Immature natural killer cell (primary cell): ENCODE measurements around the gene PLK1. TPM values are rescaled to one million over a fixed set of nuclear protein-coding genes. Genes with fewer than 3 reads are reported as not detected.
"Not testable (repeated sequence)": the region's sequence is repeated elsewhere in the genome, so short reads cannot be mapped to it uniquely, and the experiment has no call there.

Experiments used
- DNase-seq, 3 donors: peaks; one replicate each; pipeline ENCODE4 v3.0.0; 2022; ENCODE audit warnings: mixed read lengths in 1 of 3
- H3K27ac Mint-ChIP-seq, 6 donors: one replicate each; pipeline ENCODE4 v1.8.0; 2020; ENCODE audit warnings: mixed read lengths in 6 of 6, mild to moderate bottlenecking in 5 of 6, inconsistent platforms in 4 of 6, moderate library complexity in 3 of 6
- H3K27me3 Mint-ChIP-seq, 3 donors: one replicate each; pipeline ENCODE4 v1.8.0; 2020 to 2021; ENCODE audit warnings: low read depth in 3 of 3, mild to moderate bottlenecking in 3 of 3, mixed read lengths in 3 of 3, moderate library complexity in 3 of 3, inconsistent platforms in 1 of 3
- H3K36me3 Mint-ChIP-seq, 3 donors: one replicate each; pipeline ENCODE4 v1.8.0; 2020; ENCODE audit warnings: mixed read lengths in 3 of 3, inconsistent platforms in 2 of 3, mild to moderate bottlenecking in 2 of 3
- H3K4me1 Mint-ChIP-seq, 2 donors: one replicate each; pipeline ENCODE4 v1.8.0; 2020; ENCODE audit warnings: inconsistent platforms in 2 of 2, mild to moderate bottlenecking in 2 of 2, mixed read lengths in 2 of 2, moderate library complexity in 1 of 2
- H3K4me3 Mint-ChIP-seq, 5 donors: one replicate each; pipeline ENCODE4 v1.8.0; 2020; ENCODE audit warnings: mild to moderate bottlenecking in 5 of 5, mixed read lengths in 5 of 5, inconsistent platforms in 3 of 5, moderate library complexity in 3 of 5
- H3K9me3 Mint-ChIP-seq, 6 donors: one replicate each; pipeline ENCODE4 v1.8.0; 2020; ENCODE audit warnings: mild to moderate bottlenecking in 6 of 6, mixed read lengths in 6 of 6, inconsistent platforms in 4 of 6, moderate library complexity in 3 of 6
- polyA plus RNA-seq, 3 donors: library from polyadenylated mRNA; unstranded; fragments of 300-500 nt; fragmentation: Illumina TruSeq; gene quantifications; one replicate each; pipeline ENCODE4 v1.2.3, GENCODE V29; 2021

The PLK1 gene
- polyA plus RNA-seq, 3 donors from 2014 or later, result 0.57 to 1.2 TPM; not detected in 1

- Mint-ChIP-seq H3K27me3 (peaks cover 6 to 20% (median 6%) of the 10 kb centered on the region in 3 donors), H3K36me3 (peaks cover 0 to 8% (median 6%) of the 10 kb centered on the region in 3 donors), H3K9me3 (peaks cover 0 to 8% (median 4%) of the 10 kb centered on the region in 6 donors), H3K4me3 (no peak overlapping the region), H3K27ac (no peak overlapping the region), H3K4me1 (no peaks in the 10 kb centered on the region)
- DNase-seq, result no peak
Observed at GRCh38 chr16:23704772-23705516, 26.3 kb downstream of the PLK1 start.

- peaks cover 0 to 8% (median 6%) of the 10 kb centered on the region in 3 donors for H3K36me3 Mint-ChIP-seq
- no peak overlapping the region for H3K4me3 Mint-ChIP-seq
- H3K27ac Mint-ChIP-seq, result no peak overlapping the region
- H3K4me1 Mint-ChIP-seq, result no peaks in the 10 kb centered on the region
- peaks cover 6 to 21% (median 10%) of the 10 kb centered on the region in 3 donors for H3K27me3 Mint-ChIP-seq
- H3K9me3 Mint-ChIP-seq, result peaks cover 0 to 12% (median 4%) of the 10 kb centered on the region in 6 donors
- no peak for DNase-seq
Observed at GRCh38 chr16:23705517-23705902, 26.8 kb downstream of the PLK1 start.

DNA sequence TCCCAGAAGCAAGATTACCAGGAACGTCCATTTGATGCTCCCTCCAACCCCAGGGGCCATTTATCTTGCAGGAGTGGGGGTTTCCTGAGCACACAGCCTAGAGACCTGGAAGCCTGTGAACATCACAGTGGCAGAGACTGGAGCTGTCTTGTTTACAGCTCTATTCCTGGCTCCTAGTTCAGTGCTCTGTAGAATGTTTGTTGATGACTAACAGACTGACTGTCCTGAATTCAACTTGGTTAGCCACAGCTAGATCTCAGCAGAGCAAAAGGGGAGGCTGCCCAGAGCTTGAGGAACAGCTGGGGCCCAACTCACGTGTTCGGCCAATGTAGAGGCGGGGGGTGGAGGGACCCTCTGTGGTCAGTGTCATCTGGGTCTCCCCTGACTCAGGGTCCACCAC, 27.8 kb downstream of the PLK1 start:
- Mint-ChIP-seq H3K27ac (no peak overlapping the region), H3K27me3 (peaks cover 6 to 21% (median 10%) of the 10 kb centered on the region in 3 donors), H3K36me3 (peaks cover 0 to 8% (median 6%) of the 10 kb centered on the region in 3 donors), H3K4me3 (no peak overlapping the region), H3K4me1 (no peaks in the 10 kb centered on the region), H3K9me3 (peaks cover 0 to 14% (median 4%) of the 10 kb centered on the region in 6 donors)
- DNase-seq, result no peak

- peaks cover 0 to 14% (median 2%) of the 10 kb centered on the region in 6 donors for H3K9me3 Mint-ChIP-seq
- peaks cover 4 to 23% (median 17%) of the 10 kb centered on the region in 3 donors for H3K27me3 Mint-ChIP-seq
- no peak overlapping the region for H3K27ac Mint-ChIP-seq
- H3K36me3 Mint-ChIP-seq, result peaks cover 0 to 3% (median 0%) of the 10 kb centered on the region in 3 donors
- no peaks in the 10 kb centered on the region for H3K4me1 Mint-ChIP-seq
- H3K4me3 Mint-ChIP-seq, result no peak overlapping the region
- DNase-seq, result no peak
Observed at GRCh38 chr16:23709536-23709935, 30.8 kb downstream of the PLK1 start.

- DNase-seq, result no peak
- Mint-ChIP-seq H3K4me3 (no peak overlapping the region), H3K9me3 (peaks cover 0 to 14% (median 2%) of the 10 kb centered on the region in 6 donors), H3K36me3 (peaks cover 0 to 4% (median 0%) of the 10 kb centered on the region in 3 donors), H3K27ac (no peak overlapping the region), H3K27me3 (peaks cover 4 to 23% (median 19%) of the 10 kb centered on the region in 3 donors), H3K4me1 (no peaks in the 10 kb centered on the region)
Observed at GRCh38 chr16:23710008-23710407, 31.3 kb downstream of the PLK1 start.

- no peak for DNase-seq
- H3K36me3 Mint-ChIP-seq, result peaks cover 0 to 4% (median 0%) of the 10 kb centered on the region in 3 donors
- peaks cover 4 to 20% (median 19%) of the 10 kb centered on the region in 3 donors for H3K27me3 Mint-ChIP-seq
Observed at GRCh38 chr16:23710504-23710903, 31.8 kb downstream of the PLK1 start.

GRCh38 chr16:23711785-23712184, 33.1 kb downstream of the PLK1 start:
- H3K36me3 Mint-ChIP-seq, result peaks cover 0 to 4% (median 0%) of the 10 kb centered on the region in 3 donors
- DNase-seq, result no peak
- no peak overlapping the region for H3K27ac Mint-ChIP-seq
- no peaks in the 10 kb centered on the region for H3K4me1 Mint-ChIP-seq
- no peak overlapping the region for H3K4me3 Mint-ChIP-seq
- peaks cover 0 to 14% (median 2%) of the 10 kb centered on the region in 6 donors for H3K9me3 Mint-ChIP-seq
- peaks cover 7 to 18% (median 16%) of the 10 kb centered on the region in 3 donors for H3K27me3 Mint-ChIP-seq

More at GRCh38 chr16:23710504-23710903, 31.8 kb downstream of the PLK1 start:
- Mint-ChIP-seq H3K4me3 (no peak overlapping the region), H3K4me1 (no peaks in the 10 kb centered on the region), H3K9me3 (peaks cover 0 to 14% (median 2%) of the 10 kb centered on the region in 6 donors), H3K27ac (no peak overlapping the region)

DNA sequence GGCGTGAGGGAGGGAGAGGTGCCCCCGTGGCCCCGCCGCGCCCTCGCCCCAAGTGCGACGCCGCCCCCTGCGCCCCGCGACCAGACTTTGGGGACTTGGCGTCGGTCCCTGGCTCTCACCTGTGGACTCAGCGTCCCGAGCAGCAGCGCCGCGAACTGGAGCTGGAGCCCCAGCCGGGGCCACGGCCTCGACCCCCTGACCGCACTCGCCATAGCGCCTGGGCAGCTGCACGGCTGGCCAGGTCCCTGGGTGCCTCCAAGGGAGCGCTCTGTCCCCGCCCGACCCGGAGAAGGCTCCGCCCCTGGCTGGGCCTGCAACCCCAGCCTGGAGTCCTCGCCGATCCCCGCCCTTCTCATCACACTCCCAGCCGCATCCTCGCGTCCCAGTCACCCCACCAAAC, 34.3 kb downstream of the PLK1 start, which contains the start of gene ERN2:
Gene ERN2 (minus strand): TSS at position 247 of the 400 bp plus-strand sequence. CDS start 35 bp downstream, at position 212.
- Mint-ChIP-seq H3K4me3 (no peak within 1 kb of the TSS), H3K9me3 (peaks cover 0 to 14% (median 2%) of the 10 kb centered on the region in 6 donors), H3K36me3 (peaks cover 0 to 4% (median 0%) of the 10 kb centered on the region in 3 donors), H3K27me3 (peaks cover 5 to 17% (median 15%) of the 10 kb centered on the region in 3 donors), H3K4me1 (no peaks in the 10 kb centered on the region), H3K27ac (no peak within 1 kb of the TSS)
- DNase-seq, result no peak

DNA sequence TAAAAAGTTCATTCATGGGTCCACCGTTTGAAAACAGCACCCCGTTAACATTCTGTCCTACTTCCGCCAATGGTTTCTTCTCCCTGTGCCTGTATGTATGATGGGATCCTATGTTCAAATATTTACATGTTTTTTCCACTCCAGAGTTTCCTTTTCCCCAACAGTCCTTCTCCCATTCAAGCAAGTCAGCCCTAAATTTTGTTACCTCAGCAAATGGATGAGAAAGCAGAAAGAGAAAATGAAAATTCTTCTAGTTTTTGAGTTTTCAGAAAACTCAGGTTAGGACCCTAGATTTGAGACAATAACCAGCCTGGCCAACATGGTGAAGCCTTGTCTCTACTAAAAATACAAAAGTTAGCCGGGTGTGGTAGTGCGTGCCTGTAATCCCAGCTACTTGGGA, 37.8 kb downstream of the PLK1 start:
- peaks cover 10 to 14% (median 14%) of the 10 kb centered on the region in 3 donors for H3K27me3 Mint-ChIP-seq
- H3K4me1 Mint-ChIP-seq, result no peaks in the 10 kb centered on the region
- H3K4me3 Mint-ChIP-seq, result no peak overlapping the region
- peak overlapping the region in 1 of 6 donors; percentile 40 for H3K27ac Mint-ChIP-seq
- DNase-seq, result no peak
- H3K9me3 Mint-ChIP-seq, result peaks cover 0 to 8% (median 2%) of the 10 kb centered on the region in 6 donors
- H3K36me3 Mint-ChIP-seq, result peaks cover 0 to 4% (median 0%) of the 10 kb centered on the region in 3 donors

DNA sequence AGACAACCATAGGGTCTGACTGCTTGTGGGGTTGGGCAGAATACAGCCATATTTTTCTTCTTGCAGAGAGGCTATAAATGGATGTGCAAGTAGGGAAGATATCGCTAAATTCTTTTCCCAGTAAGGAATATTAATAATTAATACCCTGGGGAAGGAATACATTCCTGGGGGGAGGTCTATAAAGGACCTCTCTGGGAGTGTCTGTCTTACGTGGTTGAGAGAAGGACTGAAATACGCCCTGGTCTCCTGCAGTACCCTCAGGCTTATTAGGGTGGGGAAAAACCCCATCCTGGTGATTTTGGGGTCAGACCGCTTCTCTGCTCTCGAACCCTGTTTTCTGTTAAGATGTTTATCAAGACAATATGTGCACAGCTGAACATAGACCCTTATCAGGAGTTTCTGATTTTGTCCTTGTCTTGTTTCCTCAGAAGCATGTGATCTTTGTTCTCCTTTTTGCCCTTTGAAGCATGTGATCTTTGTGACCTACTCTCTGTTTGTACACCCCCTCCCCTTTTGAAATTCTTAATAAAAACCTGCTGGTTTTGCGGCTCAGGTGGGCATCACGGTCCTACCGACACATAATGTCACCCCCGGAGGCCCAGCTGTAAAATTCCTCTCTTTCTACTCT, 44.0 kb downstream of the PLK1 start:
- Mint-ChIP-seq H3K9me3 (peaks cover 5 to 26% (median 9%) of the 10 kb centered on the region in 6 donors), H3K27me3 (peaks cover 5 to 18% (median 12%) of the 10 kb centered on the region in 3 donors)
- H3K27ac Mint-ChIP-seq, H3K4me1 Mint-ChIP-seq, DNase-seq, H3K4me3 Mint-ChIP-seq, H3K36me3 Mint-ChIP-seq: not testable (repeated sequence)

DNA sequence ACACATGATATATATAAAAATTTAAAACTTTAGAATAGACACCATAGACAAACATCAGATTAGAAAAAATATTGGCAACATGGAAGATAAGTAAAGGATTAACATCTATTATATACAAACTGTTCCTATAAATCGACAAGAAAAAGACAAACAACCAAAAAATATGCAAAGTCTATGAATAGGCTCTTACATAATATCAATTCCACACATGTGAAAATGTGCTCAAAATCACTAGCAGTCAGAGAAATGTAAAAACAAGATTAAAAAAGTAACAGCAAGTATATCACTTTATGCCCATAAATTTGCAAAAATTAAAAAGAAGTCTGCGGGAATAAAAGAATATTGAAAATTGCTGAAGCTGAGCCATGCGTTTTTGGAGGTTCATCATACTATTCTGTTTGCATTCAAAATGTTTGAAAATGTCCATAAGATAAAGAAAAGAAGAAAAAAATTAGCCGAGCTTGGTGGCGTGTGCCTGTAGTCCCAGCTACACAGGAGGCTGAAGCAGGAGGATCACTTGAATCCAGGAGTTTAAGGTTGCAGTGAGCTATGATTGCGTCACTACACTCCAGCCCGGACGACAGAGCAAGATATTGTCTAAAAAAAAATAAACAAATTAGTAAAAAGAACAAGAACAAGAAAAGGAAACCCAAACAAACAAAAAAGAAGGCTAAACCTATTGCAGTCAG, 45.6 kb downstream of the PLK1 start:
- H3K36me3 Mint-ChIP-seq, result peaks cover 4 to 5% (median 4%) of the 10 kb centered on the region in 3 donors
- no peak overlapping the region for H3K4me3 Mint-ChIP-seq
- H3K27ac Mint-ChIP-seq, result no peak overlapping the region
- DNase-seq, result no peak
- peaks cover 5 to 26% (median 9%) of the 10 kb centered on the region in 6 donors for H3K9me3 Mint-ChIP-seq
- H3K4me1 Mint-ChIP-seq, result peaks cover 1 to 5% of the 10 kb centered on the region in 2 donors
- peaks cover 0 to 15% (median 10%) of the 10 kb centered on the region in 3 donors for H3K27me3 Mint-ChIP-seq

DNA sequence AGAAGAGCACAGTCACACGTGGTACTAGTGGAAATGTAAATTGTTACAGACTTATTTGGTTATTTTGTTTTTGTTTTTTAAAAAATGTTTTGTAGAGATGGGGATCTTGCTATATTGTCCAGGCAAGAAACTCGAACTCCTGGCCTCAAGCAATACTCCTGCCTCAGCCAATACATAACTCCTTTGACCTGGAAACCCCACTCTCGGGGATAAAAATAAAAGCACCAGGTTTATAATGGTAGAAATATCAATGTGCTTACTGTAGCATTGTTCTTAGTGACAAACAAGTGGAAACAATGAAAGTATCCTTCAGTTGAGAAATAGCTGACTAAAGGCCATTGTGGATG, 46.1 kb downstream of the PLK1 start:
- peaks cover 0 to 15% (median 10%) of the 10 kb centered on the region in 3 donors for H3K27me3 Mint-ChIP-seq
- H3K36me3 Mint-ChIP-seq, result peaks cover 4 to 5% (median 4%) of the 10 kb centered on the region in 3 donors
- H3K4me3 Mint-ChIP-seq, result no peak overlapping the region
- no peak for DNase-seq
- peaks cover 5 to 26% (median 9%) of the 10 kb centered on the region in 6 donors for H3K9me3 Mint-ChIP-seq
- no peak overlapping the region for H3K27ac Mint-ChIP-seq
- H3K4me1 Mint-ChIP-seq, result peaks cover 1 to 5% of the 10 kb centered on the region in 2 donors

- DNase-seq, result no peak
- Mint-ChIP-seq H3K4me1 (peaks cover 1 to 5% of the 10 kb centered on the region in 2 donors), H3K4me3 (no peak overlapping the region), H3K36me3 (peaks cover 4 to 5% (median 4%) of the 10 kb centered on the region in 3 donors), H3K27ac (no peak overlapping the region), H3K9me3 (peaks cover 4 to 15% (median 8%) of the 10 kb centered on the region in 6 donors), H3K27me3 (peaks cover 0 to 19% (median 7%) of the 10 kb centered on the region in 3 donors)
Observed at GRCh38 chr16:23726710-23727109, 48.0 kb downstream of the PLK1 start.
